BLaER1 (cell line): ENCODE measurements around the gene EAF1.
"Not testable (repeated sequence)": the region's sequence is repeated elsewhere in the genome, so short reads cannot be mapped to it uniquely, and the experiment has no call there.

Experiments
- H3K27ac ChIP-seq: shearing (Covaris generic); formaldehyde crosslinking; 2 replicates; pipeline ENCODE4 v1.8.1; 2022
- H3K27me3 ChIP-seq: shearing (Covaris generic); formaldehyde crosslinking; 2 replicates; pipeline ENCODE4 v1.8.1; 2022
- H3K36me3 ChIP-seq: shearing (Covaris generic); formaldehyde crosslinking; 2 replicates; pipeline ENCODE4 v1.8.1; 2022
- H3K4me1 ChIP-seq: shearing (Covaris generic); formaldehyde crosslinking; 2 replicates; pipeline ENCODE4 v1.8.1; 2022
- H3K4me2 ChIP-seq: shearing (Covaris generic); formaldehyde crosslinking; 2 replicates; pipeline ENCODE4 v1.8.1; 2022
- H3K4me3 ChIP-seq: shearing (Covaris generic); formaldehyde crosslinking; 2 replicates; pipeline ENCODE4 v1.8.1; 2022
- H3K9ac ChIP-seq: shearing (Covaris generic); formaldehyde crosslinking; 2 replicates; pipeline ENCODE4 v1.8.1; 2022
- H3K9me3 ChIP-seq: shearing (Covaris generic); formaldehyde crosslinking; 2 replicates; pipeline ENCODE4 v1.8.1; 2022
- H4K20me1 ChIP-seq: shearing (Covaris generic); formaldehyde crosslinking; 2 replicates; pipeline ENCODE4 v1.8.1; 2022
- Cebpa-rat ChIP-seq: shearing (Covaris generic); IDR thresholded peaks from 2 replicates; pipeline ENCODE4 v1.8.1; 2022

The EAF1 gene

DNA sequence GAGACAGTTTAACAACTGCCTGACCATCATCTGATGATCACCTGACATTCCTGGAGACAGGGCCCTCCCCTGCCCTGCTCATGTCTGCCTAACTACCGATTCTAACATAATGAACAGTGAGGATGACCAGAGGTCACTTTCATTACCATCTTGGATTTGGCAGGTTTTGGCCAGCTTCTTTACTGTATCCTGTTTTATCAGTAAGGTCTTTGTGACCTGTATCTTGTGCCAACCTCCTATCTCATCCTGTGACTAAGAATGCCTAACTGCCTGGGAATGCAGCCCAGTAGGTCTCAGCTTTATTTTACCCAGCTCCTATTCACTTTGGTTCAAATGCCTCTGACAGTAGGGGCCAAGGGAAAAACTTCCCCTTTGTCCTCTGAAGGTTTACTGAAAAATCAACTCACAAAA is 40.2 kb upstream of the EAF1 start:
- Histone ChIP-seq H3K9ac (no peak overlapping the region), H3K36me3 (no peaks in the 10 kb centered on the region), H3K27me3 (no peaks in the 10 kb centered on the region), H3K4me3 (no peak overlapping the region), H3K9me3 (peaks cover 15% of the 10 kb centered on the region), H4K20me1 (no peaks in the 10 kb centered on the region), H3K4me1 (peaks cover 16% of the 10 kb centered on the region), H3K4me2 (no peak overlapping the region), H3K27ac (no peak overlapping the region)
- TF ChIP-seq Cebpa-rat = no peak

DNA sequence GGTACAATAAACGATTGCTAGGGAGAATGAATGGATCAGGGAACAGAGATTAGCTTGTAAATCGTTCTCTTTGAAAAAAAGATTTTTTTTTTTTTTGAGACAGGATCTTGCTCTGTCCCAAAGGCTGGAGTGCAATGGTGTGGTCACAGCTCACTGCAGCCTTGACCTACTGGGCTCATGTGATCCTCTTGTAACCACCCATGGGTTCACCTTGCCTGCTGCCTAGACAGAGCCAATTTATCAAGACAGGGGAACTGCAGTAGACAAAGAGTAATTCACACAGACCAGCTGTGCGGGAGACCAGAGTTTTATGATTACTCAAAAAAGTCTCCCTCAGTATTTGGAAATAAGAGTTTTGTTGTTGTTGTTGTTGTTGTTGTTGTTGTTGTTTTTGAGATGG is 39.7 kb upstream of the EAF1 start:
- H3K4me1 ChIP-seq = peaks cover 16% of the 10 kb centered on the region
- no peak for TF ChIP-seq Cebpa-rat
- H3K4me2 ChIP-seq = no peak overlapping the region
- H3K9ac ChIP-seq = no peak overlapping the region
- peaks cover 15% of the 10 kb centered on the region for H3K9me3 ChIP-seq
- no peak overlapping the region for H3K27ac ChIP-seq
- H3K36me3 ChIP-seq = no peaks in the 10 kb centered on the region
- no peaks in the 10 kb centered on the region for H4K20me1 ChIP-seq
- no peak overlapping the region for H3K4me3 ChIP-seq
- H3K27me3 ChIP-seq = no peaks in the 10 kb centered on the region

DNA sequence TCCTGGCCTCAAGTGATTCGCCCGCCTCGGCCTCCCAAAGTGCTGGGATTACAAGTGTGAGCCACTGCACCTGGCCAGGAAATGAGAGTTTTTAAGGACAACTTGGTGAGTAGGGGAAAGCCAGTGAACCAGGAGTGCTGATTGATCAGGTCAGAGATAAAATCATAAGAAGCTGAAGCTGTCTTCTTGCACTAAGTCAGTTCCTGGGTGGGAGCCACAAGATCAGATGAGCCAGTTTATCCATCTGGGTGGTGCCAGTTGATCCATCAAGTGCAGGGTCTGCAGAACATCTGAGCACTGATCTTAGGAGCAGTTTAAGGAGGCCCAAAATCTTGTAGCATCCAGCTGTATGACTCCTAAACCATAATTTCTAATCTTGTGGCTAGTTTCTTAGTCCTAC is 39.1 kb upstream of the EAF1 start:
- not testable (repeated sequence) for H3K36me3 ChIP-seq, H3K27ac ChIP-seq, H3K9ac ChIP-seq, H3K4me3 ChIP-seq, H3K27me3 ChIP-seq, H4K20me1 ChIP-seq, H3K4me2 ChIP-seq
- peaks cover 16% of the 10 kb centered on the region for H3K4me1 ChIP-seq
- peaks cover 15% of the 10 kb centered on the region for H3K9me3 ChIP-seq

DNA sequence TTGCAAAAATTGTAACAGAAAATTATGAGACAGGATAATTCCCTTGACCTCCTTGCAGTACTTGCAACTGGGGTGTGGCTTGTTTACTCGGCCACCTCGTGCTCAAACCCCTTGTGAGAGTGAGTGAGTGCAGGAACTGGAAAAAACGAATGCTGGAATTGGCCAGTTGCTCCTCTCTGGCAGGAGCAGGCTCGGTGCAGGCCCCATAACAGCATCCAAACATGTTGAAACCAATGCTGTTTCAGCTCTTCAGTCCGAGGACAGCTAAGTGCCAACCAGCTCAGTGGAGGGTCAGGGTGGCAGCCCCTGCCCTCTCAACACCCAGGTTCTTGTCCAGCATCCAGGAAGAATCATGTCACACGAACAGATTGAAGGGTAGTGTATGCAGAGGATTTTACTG is 36.9 kb upstream of the EAF1 start:
- Histone ChIP-seq H3K4me2 (no peak overlapping the region), H3K9me3 (peaks cover 15% of the 10 kb centered on the region), H4K20me1 (no peaks in the 10 kb centered on the region), H3K4me3 (no peak overlapping the region), H3K36me3 (no peaks in the 10 kb centered on the region), H3K4me1 (no peaks in the 10 kb centered on the region), H3K27ac (no peak overlapping the region), H3K9ac (no peak overlapping the region), H3K27me3 (no peaks in the 10 kb centered on the region)
- TF ChIP-seq Cebpa-rat = no peak

- no peak for TF ChIP-seq Cebpa-rat
- Histone ChIP-seq H3K36me3 (no peaks in the 10 kb centered on the region), H3K27ac (no peak overlapping the region)
These were observed 36.4 kb upstream of the EAF1 start for GRCh38 chr3:15391007-15391406.

DNA sequence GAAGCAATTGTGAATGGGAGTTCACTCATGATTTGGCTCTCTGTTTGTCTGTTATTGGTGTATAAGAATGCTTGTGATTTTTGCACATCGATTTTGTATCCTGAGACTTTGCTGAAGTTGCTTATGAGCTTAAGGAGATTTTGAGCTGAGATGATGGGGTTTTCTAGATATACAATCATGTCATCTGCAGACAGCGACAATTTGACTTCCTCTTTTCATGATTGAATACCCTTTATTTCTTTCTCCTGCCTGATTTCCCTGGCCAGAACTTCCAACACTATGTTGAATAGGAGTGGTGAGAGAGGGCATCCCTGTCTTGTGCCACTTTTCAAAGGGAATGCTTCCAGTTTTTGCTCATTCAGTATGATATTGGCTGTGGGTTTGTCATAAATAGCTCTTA is 34.1 kb upstream of the EAF1 start:
- H4K20me1 ChIP-seq, H3K27ac ChIP-seq, H3K4me3 ChIP-seq, H3K9ac ChIP-seq, H3K36me3 ChIP-seq, H3K4me1 ChIP-seq, H3K27me3 ChIP-seq, H3K9me3 ChIP-seq, H3K4me2 ChIP-seq: not testable (repeated sequence)

More at GRCh38 chr3:15391007-15391406, 36.4 kb upstream of the EAF1 start:
- no peaks in the 10 kb centered on the region for H4K20me1 ChIP-seq
- no peak overlapping the region for H3K9ac ChIP-seq
- no peaks in the 10 kb centered on the region for H3K4me1 ChIP-seq
- no peaks in the 10 kb centered on the region for H3K27me3 ChIP-seq
- peaks cover 11% of the 10 kb centered on the region for H3K9me3 ChIP-seq
- no peak overlapping the region for H3K4me2 ChIP-seq
- H3K4me3 ChIP-seq = no peak overlapping the region

- H3K4me3 ChIP-seq, H3K27ac ChIP-seq, H4K20me1 ChIP-seq, H3K9me3 ChIP-seq, H3K9ac ChIP-seq, H3K4me2 ChIP-seq, H3K27me3 ChIP-seq, H3K4me1 ChIP-seq, H3K36me3 ChIP-seq: not testable (repeated sequence)
These were observed 28.7 kb upstream of the EAF1 start for GRCh38 chr3:15398731-15399133.

GRCh38 chr3:15399970-15400369 is 27.4 kb upstream of the EAF1 start:
- TF ChIP-seq Cebpa-rat = no peak
- H3K36me3 ChIP-seq = no peaks in the 10 kb centered on the region
- H3K27me3 ChIP-seq = no peaks in the 10 kb centered on the region
- no peaks in the 10 kb centered on the region for H4K20me1 ChIP-seq
- no peak overlapping the region for H3K4me3 ChIP-seq
- no peak overlapping the region for H3K9ac ChIP-seq
- H3K4me1 ChIP-seq = no peaks in the 10 kb centered on the region
- H3K4me2 ChIP-seq = no peak overlapping the region
- no peak overlapping the region for H3K27ac ChIP-seq
- H3K9me3 ChIP-seq = peaks cover 7% of the 10 kb centered on the region; the same call in 1 of the 2 replicates

- peaks cover 7% of the 10 kb centered on the region; the same call in 1 of the 2 replicates for H3K9me3 ChIP-seq
- no peaks in the 10 kb centered on the region for H3K27me3 ChIP-seq
- no peak for TF ChIP-seq Cebpa-rat
- H3K27ac ChIP-seq = no peak overlapping the region
- no peak overlapping the region for H3K9ac ChIP-seq
- H3K4me1 ChIP-seq = no peaks in the 10 kb centered on the region
- H3K4me2 ChIP-seq = no peak overlapping the region
- no peaks in the 10 kb centered on the region for H4K20me1 ChIP-seq
- H3K36me3 ChIP-seq = no peaks in the 10 kb centered on the region
- H3K4me3 ChIP-seq = no peak overlapping the region
These were observed 25.5 kb upstream of the EAF1 start for GRCh38 chr3:15401936-15402335.

DNA sequence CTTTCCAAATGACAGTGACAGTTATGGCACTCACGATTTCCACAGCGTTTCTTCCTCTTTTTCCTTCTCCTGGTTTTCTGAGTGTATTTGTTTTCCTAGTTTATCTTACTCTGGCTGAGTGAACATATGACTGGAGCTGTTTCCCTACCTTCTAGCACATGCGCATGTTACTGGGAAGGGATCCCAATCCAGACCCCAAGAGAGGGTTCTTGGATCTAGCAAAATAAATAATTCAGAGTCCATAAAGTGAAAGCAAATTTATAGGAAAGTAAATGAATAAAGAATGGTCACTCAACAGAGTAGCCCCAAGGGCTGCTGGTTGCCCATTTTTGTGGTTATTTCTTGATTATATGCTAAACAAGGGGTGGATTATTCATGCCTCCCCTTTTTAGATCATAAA is 23.9 kb upstream of the EAF1 start:
- no peak overlapping the region for H3K9ac ChIP-seq
- no peak overlapping the region for H3K4me2 ChIP-seq
- peaks cover 6% of the 10 kb centered on the region; the same call in 1 of the 2 replicates for H3K36me3 ChIP-seq
- no peak overlapping the region for H3K4me3 ChIP-seq
- H3K27ac ChIP-seq = no peak overlapping the region
- H3K4me1 ChIP-seq = no peaks in the 10 kb centered on the region
- no peak for TF ChIP-seq Cebpa-rat
- no peaks in the 10 kb centered on the region for H3K9me3 ChIP-seq
- no peaks in the 10 kb centered on the region for H4K20me1 ChIP-seq
- no peaks in the 10 kb centered on the region for H3K27me3 ChIP-seq

DNA sequence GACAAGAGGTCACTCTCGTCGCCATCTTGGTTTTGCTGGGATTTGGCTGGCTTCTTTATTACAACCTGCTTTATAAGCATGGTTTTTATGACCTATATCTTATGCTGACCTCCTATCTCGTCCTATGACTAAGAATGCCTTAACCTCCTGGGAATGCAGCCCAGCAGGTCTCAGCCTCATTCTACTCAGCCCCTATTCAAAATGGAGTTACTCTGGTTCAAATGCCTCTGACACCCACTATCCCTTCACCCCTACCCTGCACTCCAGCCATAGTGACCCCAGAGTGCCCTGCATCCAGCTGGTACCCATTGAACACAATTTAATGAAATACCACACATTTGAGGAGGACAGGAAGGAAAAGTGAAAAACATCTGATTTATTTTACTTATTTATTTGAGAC is 23.4 kb upstream of the EAF1 start:
- no peak overlapping the region for H3K4me3 ChIP-seq
- H4K20me1 ChIP-seq = no peaks in the 10 kb centered on the region
- no peak overlapping the region for H3K27ac ChIP-seq
- H3K27me3 ChIP-seq = no peaks in the 10 kb centered on the region
- peaks cover 9% of the 10 kb centered on the region for H3K36me3 ChIP-seq
- H3K9me3 ChIP-seq = no peaks in the 10 kb centered on the region
- no peak for TF ChIP-seq Cebpa-rat
- no peak overlapping the region for H3K4me2 ChIP-seq
- no peaks in the 10 kb centered on the region for H3K4me1 ChIP-seq
- H3K9ac ChIP-seq = no peak overlapping the region
